Activated naive CD4-positive, alpha-beta T cell treated with anti-CD3 and anti-CD28 coated beads, Interleukin-2, amount 50 U/mL, for 72 hours (primary cell): ENCODE results near the gene SMYD2. TPM values are rescaled to one million over a fixed set of nuclear protein-coding genes. Genes with fewer than 3 reads are reported as not detected.
A peak's percentile ranks its signal among the peaks of the same experiment; 100 is the strongest.

Experiments
- ATAC-seq, 2 donors: fragments of 150-1000 bp; cut with Tn5 transposase; 2 replicates each; pipeline ENCODE4 v1.10.0; 2021; ENCODE audit warnings: mild to moderate bottlenecking in 2 of 2, moderate library complexity in 2 of 2
- DNase-seq, 2 donors: peaks; one replicate each; pipeline ENCODE4 v3.0.0; 2021 to 2022; ENCODE audit warnings: low spot score in 2 of 2
- H3K27ac Mint-ChIP-seq, 2 donors: one replicate each; pipeline ENCODE4 v1.8.0; 2022; ENCODE audit warnings: mild to moderate bottlenecking in 2 of 2, mixed read lengths in 2 of 2
- H3K36me3 Mint-ChIP-seq, 2 donors: one replicate each; pipeline ENCODE4 v1.8.0; 2022; ENCODE audit warnings: mixed read lengths in 2 of 2
- H3K9me3 Mint-ChIP-seq, 2 donors: one replicate each; pipeline ENCODE4 v1.8.0; 2022; ENCODE audit warnings: mixed read lengths in 2 of 2
- total RNA-seq, 2 donors: library from RNA; stranded (reverse); gene quantifications; one replicate each; pipeline ENCODE4 v1.2.3, GENCODE V29; 2022

Gene SMYD2
- total RNA-seq: 10 to 100 TPM; 15.4 to 45.7 TPM

- ATAC-seq (peak; percentile 82 to 83), DNase-seq (peak; percentile 61 to 70)
- no peaks in the 10 kb centered on the region for H3K9me3 Mint-ChIP-seq
- peaks cover 5 to 8% of the 10 kb centered on the region in 2 donors for H3K36me3 Mint-ChIP-seq
- H3K27ac Mint-ChIP-seq: peak within 1 kb of the TSS in 1 of 2 donors; percentile 72
Measured at GRCh38 chr1:214281021-214281719, at the start of gene SMYD2. Gene SMYD2, plus strand, starts transcription at chr1:214281159. Its CDS starts 96 bp downstream, at chr1:214281255.

- ATAC-seq: no peak
- DNase-seq: no peak
- Mint-ChIP-seq H3K36me3 (no peaks in the 10 kb centered on the region), H3K27ac (no peak overlapping the region), H3K9me3 (no peaks in the 10 kb centered on the region)
Measured at GRCh38 chr1:214233856-214234634, 46.9 kb upstream of the SMYD2 start.

GRCh38 chr1:214234635-214235025 is 46.3 kb upstream of the SMYD2 start:
- no peak for DNase-seq
- H3K27ac Mint-ChIP-seq: no peak overlapping the region

GRCh38 chr1:214236477-214236876 is 44.5 kb upstream of the SMYD2 start:
- DNase-seq: no peak
- Mint-ChIP-seq H3K9me3 (no peaks in the 10 kb centered on the region), H3K36me3 (no peaks in the 10 kb centered on the region), H3K27ac (no peak overlapping the region)
- ATAC-seq: no peak

More at GRCh38 chr1:214234635-214235025, 46.3 kb upstream of the SMYD2 start:
- H3K9me3 Mint-ChIP-seq: no peaks in the 10 kb centered on the region
- H3K36me3 Mint-ChIP-seq: no peaks in the 10 kb centered on the region
- ATAC-seq: peak in 1 of 2 donors; percentile 73

GRCh38 chr1:214241060-214241459 is 39.9 kb upstream of the SMYD2 start:
- H3K36me3 Mint-ChIP-seq: no peaks in the 10 kb centered on the region
- no peak for ATAC-seq
- H3K9me3 Mint-ChIP-seq: no peaks in the 10 kb centered on the region
- DNase-seq: no peak
- H3K27ac Mint-ChIP-seq: no peak overlapping the region

- Mint-ChIP-seq H3K9me3 (no peaks in the 10 kb centered on the region), H3K27ac (no peak overlapping the region), H3K36me3 (no peaks in the 10 kb centered on the region)
- no peak for DNase-seq
- ATAC-seq: no peak
Measured at GRCh38 chr1:214244252-214244651, 36.7 kb upstream of the SMYD2 start.

GRCh38 chr1:214244841-214245240 is 36.1 kb upstream of the SMYD2 start:
- ATAC-seq (no peak), DNase-seq (no peak)
- no peaks in the 10 kb centered on the region for H3K36me3 Mint-ChIP-seq
- H3K9me3 Mint-ChIP-seq: no peaks in the 10 kb centered on the region
- H3K27ac Mint-ChIP-seq: no peak overlapping the region

GRCh38 chr1:214247501-214248041 is 33.4 kb upstream of the SMYD2 start:
- no peaks in the 10 kb centered on the region for H3K36me3 Mint-ChIP-seq
- ATAC-seq: no peak
- H3K27ac Mint-ChIP-seq: no peak overlapping the region

GRCh38 chr1:214248311-214249085 is 32.5 kb upstream of the SMYD2 start:
- DNase-seq: no peak
- Mint-ChIP-seq H3K9me3 (no peaks in the 10 kb centered on the region), H3K36me3 (no peaks in the 10 kb centered on the region), H3K27ac (no peak overlapping the region)
- no peak for ATAC-seq

More at GRCh38 chr1:214247501-214248041, 33.4 kb upstream of the SMYD2 start:
- DNase-seq: no peak
- H3K9me3 Mint-ChIP-seq: no peaks in the 10 kb centered on the region

- DNase-seq: no peak
- no peak overlapping the region for H3K27ac Mint-ChIP-seq
- H3K9me3 Mint-ChIP-seq: no peaks in the 10 kb centered on the region
- no peak for ATAC-seq
- no peaks in the 10 kb centered on the region for H3K36me3 Mint-ChIP-seq
Measured at GRCh38 chr1:214249651-214250050, 31.3 kb upstream of the SMYD2 start.

- Mint-ChIP-seq H3K27ac (no peak overlapping the region), H3K36me3 (no peaks in the 10 kb centered on the region), H3K9me3 (no peaks in the 10 kb centered on the region)
- ATAC-seq (no peak), DNase-seq (no peak)
Measured at GRCh38 chr1:214251354-214251753, 29.6 kb upstream of the SMYD2 start.

- no peak for DNase-seq
- ATAC-seq: no peak
- H3K9me3 Mint-ChIP-seq: no peaks in the 10 kb centered on the region
- no peak overlapping the region for H3K27ac Mint-ChIP-seq
- no peaks in the 10 kb centered on the region for H3K36me3 Mint-ChIP-seq
Measured at GRCh38 chr1:214255509-214255908, 25.4 kb upstream of the SMYD2 start.

GRCh38 chr1:214259353-214259977 is 21.5 kb upstream of the SMYD2 start:
- Mint-ChIP-seq H3K27ac (peak overlapping the region; percentile 3 to 7), H3K9me3 (no peaks in the 10 kb centered on the region), H3K36me3 (no peaks in the 10 kb centered on the region)
- ATAC-seq (peak; percentile 92 to 94), DNase-seq (peak in 1 of 2 donors; percentile 17)

GRCh38 chr1:214260561-214261205 is 20.3 kb upstream of the SMYD2 start:
- DNase-seq (no peak), ATAC-seq (no peak)
- no peak overlapping the region for H3K27ac Mint-ChIP-seq
- no peaks in the 10 kb centered on the region for H3K36me3 Mint-ChIP-seq
- no peaks in the 10 kb centered on the region for H3K9me3 Mint-ChIP-seq

GRCh38 chr1:214261206-214262123 is 19.5 kb upstream of the SMYD2 start:
- ATAC-seq: peak; percentile 68
- Mint-ChIP-seq H3K36me3 (no peaks in the 10 kb centered on the region), H3K9me3 (no peaks in the 10 kb centered on the region), H3K27ac (no peak overlapping the region)
- peak; percentile 72 to 86 for DNase-seq
